ENCODE data around the gene MBL2.

GRCh38 chr10:52771534-52772445 lies 794 bp downstream of the MBL2 start:
- TF ChIP-seq CTCF (conservative IDR thresholded peaks at IDR 0.05; ENCODE audit: low read length) (no peak), EZH2phosphoT487 (IDR thresholded peaks at IDR 0.05; ENCODE audit: borderline replicate concordance) (no peak)
